ENCODE results near the gene OR6S1. TPM values are rescaled to one million over a fixed set of nuclear protein-coding genes. Genes with fewer than 3 reads are reported as not detected.

The OR6S1 gene
- total and polyA plus RNA-seq, 2 of the 8 experiments (the other 6 are each of a cell fraction or from before 2014, with no cell fraction given) = not detected

- TF ChIP-seq, protein P1, sequence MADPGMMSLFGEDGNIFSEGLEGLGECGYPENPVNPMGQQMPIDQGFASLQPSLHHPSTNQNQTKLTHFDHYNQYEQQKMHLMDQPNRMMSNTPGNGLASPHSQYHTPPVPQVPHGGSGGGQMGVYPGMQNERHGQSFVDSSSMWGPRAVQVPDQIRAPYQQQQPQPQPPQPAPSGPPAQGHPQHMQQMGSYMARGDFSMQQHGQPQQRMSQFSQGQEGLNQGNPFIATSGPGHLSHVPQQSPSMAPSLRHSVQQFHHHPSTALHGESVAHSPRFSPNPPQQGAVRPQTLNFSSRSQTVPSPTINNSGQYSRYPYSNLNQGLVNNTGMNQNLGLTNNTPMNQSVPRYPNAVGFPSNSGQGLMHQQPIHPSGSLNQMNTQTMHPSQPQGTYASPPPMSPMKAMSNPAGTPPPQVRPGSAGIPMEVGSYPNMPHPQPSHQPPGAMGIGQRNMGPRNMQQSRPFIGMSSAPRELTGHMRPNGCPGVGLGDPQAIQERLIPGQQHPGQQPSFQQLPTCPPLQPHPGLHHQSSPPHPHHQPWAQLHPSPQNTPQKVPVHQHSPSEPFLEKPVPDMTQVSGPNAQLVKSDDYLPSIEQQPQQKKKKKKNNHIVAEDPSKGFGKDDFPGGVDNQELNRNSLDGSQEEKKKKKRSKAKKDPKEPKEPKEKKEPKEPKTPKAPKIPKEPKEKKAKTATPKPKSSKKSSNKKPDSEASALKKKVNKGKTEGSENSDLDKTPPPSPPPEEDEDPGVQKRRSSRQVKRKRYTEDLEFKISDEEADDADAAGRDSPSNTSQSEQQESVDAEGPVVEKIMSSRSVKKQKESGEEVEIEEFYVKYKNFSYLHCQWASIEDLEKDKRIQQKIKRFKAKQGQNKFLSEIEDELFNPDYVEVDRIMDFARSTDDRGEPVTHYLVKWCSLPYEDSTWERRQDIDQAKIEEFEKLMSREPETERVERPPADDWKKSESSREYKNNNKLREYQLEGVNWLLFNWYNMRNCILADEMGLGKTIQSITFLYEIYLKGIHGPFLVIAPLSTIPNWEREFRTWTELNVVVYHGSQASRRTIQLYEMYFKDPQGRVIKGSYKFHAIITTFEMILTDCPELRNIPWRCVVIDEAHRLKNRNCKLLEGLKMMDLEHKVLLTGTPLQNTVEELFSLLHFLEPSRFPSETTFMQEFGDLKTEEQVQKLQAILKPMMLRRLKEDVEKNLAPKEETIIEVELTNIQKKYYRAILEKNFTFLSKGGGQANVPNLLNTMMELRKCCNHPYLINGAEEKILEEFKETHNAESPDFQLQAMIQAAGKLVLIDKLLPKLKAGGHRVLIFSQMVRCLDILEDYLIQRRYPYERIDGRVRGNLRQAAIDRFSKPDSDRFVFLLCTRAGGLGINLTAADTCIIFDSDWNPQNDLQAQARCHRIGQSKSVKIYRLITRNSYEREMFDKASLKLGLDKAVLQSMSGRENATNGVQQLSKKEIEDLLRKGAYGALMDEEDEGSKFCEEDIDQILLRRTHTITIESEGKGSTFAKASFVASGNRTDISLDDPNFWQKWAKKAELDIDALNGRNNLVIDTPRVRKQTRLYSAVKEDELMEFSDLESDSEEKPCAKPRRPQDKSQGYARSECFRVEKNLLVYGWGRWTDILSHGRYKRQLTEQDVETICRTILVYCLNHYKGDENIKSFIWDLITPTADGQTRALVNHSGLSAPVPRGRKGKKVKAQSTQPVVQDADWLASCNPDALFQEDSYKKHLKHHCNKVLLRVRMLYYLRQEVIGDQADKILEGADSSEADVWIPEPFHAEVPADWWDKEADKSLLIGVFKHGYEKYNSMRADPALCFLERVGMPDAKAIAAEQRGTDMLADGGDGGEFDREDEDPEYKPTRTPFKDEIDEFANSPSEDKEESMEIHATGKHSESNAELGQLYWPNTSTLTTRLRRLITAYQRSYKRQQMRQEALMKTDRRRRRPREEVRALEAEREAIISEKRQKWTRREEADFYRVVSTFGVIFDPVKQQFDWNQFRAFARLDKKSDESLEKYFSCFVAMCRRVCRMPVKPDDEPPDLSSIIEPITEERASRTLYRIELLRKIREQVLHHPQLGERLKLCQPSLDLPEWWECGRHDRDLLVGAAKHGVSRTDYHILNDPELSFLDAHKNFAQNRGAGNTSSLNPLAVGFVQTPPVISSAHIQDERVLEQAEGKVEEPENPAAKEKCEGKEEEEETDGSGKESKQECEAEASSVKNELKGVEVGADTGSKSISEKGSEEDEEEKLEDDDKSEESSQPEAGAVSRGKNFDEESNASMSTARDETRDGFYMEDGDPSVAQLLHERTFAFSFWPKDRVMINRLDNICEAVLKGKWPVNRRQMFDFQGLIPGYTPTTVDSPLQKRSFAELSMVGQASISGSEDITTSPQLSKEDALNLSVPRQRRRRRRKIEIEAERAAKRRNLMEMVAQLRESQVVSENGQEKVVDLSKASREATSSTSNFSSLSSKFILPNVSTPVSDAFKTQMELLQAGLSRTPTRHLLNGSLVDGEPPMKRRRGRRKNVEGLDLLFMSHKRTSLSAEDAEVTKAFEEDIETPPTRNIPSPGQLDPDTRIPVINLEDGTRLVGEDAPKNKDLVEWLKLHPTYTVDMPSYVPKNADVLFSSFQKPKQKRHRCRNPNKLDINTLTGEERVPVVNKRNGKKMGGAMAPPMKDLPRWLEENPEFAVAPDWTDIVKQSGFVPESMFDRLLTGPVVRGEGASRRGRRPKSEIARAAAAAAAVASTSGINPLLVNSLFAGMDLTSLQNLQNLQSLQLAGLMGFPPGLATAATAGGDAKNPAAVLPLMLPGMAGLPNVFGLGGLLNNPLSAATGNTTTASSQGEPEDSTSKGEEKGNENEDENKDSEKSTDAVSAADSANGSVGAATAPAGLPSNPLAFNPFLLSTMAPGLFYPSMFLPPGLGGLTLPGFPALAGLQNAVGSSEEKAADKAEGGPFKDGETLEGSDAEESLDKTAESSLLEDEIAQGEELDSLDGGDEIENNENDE (IDR thresholded peaks at IDR 0.05; ENCODE audit: insufficient replicate concordance, low read length) = no peak
- no peak for TF ChIP-seq HDAC6 (IDR thresholded peaks at IDR 0.05; ENCODE audit: low read depth, low read length)
- peak; percentile 84 for TF ChIP-seq CEBPB (IDR thresholded peaks at IDR 0.05; ENCODE audit: low read depth, low read length)
- peak in 1 of 2 experiments; percentile 78; a peak in 2 of 4 replicates for TF ChIP-seq SIN3A (conservative IDR thresholded peaks at IDR 0.05 in 1 of 2, IDR thresholded peaks at IDR 0.05 in 1 of 2; ENCODE audit: low read depth in 1 of 2, low read length in 2 of 2)
- TF ChIP-seq RNF2 (IDR thresholded peaks at IDR 0.05; ENCODE audit: borderline replicate concordance, low read depth, low read length, missing control alignments, poor library complexity, severe bottlenecking) = no peak
- no peak for TF ChIP-seq ATF2 (IDR thresholded peaks at IDR 0.05; ENCODE audit: low read length)
- TF ChIP-seq JUND (IDR thresholded peaks at IDR 0.05; ENCODE audit: low read length) = no peak
- no peak for TF ChIP-seq SIX5 (IDR thresholded peaks at IDR 0.05; ENCODE audit: low read depth, low read length)
- TF ChIP-seq SP2 (IDR thresholded peaks at IDR 0.05; ENCODE audit: low read length) = no peak
These were observed 16.9 kb downstream of the OR6S1 start (continued) for GRCh38 chr14:20624495-20625070.
